ENCODE results near the gene COL8A1. TPM values are rescaled to one million over a fixed set of nuclear protein-coding genes. Genes with fewer than 3 reads are reported as not detected.

The COL8A1 gene
- total RNA-seq, 1 experiment from 2014 or later, result 0.87 TPM

- DNase-seq (ENCODE audit: low spot score) (no peak), ATAC-seq (no peak)
- Mint-ChIP-seq H3K4me3 (no peak overlapping the region), H3K9me3 (no peaks in the 10 kb centered on the region), H3K4me1 (peaks cover 5% of the 10 kb centered on the region; the same call in 1 of the 2 replicates), H3K27me3 (ENCODE audit: low read depth) (no peaks in the 10 kb centered on the region), H3K27ac (no peak overlapping the region), H3K36me3 (no peaks in the 10 kb centered on the region)
- CTCF ChIA-PET, result no interaction called here
- TF ChIP-seq SMAD3 (CRISPR knock-in tag; IDR thresholded peaks at IDR 0.05; ENCODE audit: borderline replicate concordance), result no peak
- no peak for TF ChIP-seq GABPB1 (CRISPR knock-in tag; IDR thresholded peaks at IDR 0.05)
- no peak for TF ChIP-seq JAZF1 (CRISPR knock-in tag; IDR thresholded peaks at IDR 0.05)
- no peak for TF ChIP-seq SMAD4 (CRISPR knock-in tag; IDR thresholded peaks at IDR 0.05)
- TF ChIP-seq MLX (CRISPR knock-in tag; IDR thresholded peaks at IDR 0.05), result no peak
- no peak for TF ChIP-seq RELA (CRISPR knock-in tag; IDR thresholded peaks at IDR 0.05; ENCODE audit: borderline replicate concordance)
- TF ChIP-seq STAT6 (CRISPR knock-in tag; conservative IDR thresholded peaks at IDR 0.05; ENCODE audit: low read depth), result no peak
- TF ChIP-seq NR1H2 (CRISPR knock-in tag; IDR thresholded peaks at IDR 0.05), result no peak
- TF ChIP-seq FOXP4 (CRISPR knock-in tag; IDR thresholded peaks at IDR 0.05), result no peak
- TF ChIP-seq ATF6 (CRISPR knock-in tag; IDR thresholded peaks at IDR 0.05), result no peak
- TF ChIP-seq PREB (CRISPR knock-in tag; IDR thresholded peaks at IDR 0.05; ENCODE audit: borderline replicate concordance), result no peak
- TF ChIP-seq ZNF416 (CRISPR knock-in tag; IDR thresholded peaks at IDR 0.05), result no peak
- no peak for TF ChIP-seq AFF4 (CRISPR knock-in tag; IDR thresholded peaks at IDR 0.05; ENCODE audit: borderline replicate concordance)
- TF ChIP-seq TP53 (CRISPR knock-in tag; IDR thresholded peaks at IDR 0.05), result no peak
- POLR2A ChIA-PET, result no interaction called here
These were observed 124.5 kb downstream of the COL8A1 start for GRCh38 chr3:99762901-99763300.

All from WTC11 (cell line).